Neural crest cell (in vitro differentiated cells): ENCODE measurements around the gene HLF. TPM values are rescaled to one million over a fixed set of nuclear protein-coding genes. Genes with fewer than 3 reads are reported as not detected.

Experiments
- DNase-seq: peaks from one replicate; pipeline ENCODE4 v3.0.0; 2021; ENCODE audit warnings: low read depth, mixed read lengths, low spot score
- H3K27ac Mint-ChIP-seq: one replicate; pipeline ENCODE4 v1.8.0; 2021; ENCODE audit warnings: mild to moderate bottlenecking, mixed read lengths; ENCODE audit not compliant: unreplicated experiment
- H3K27me3 Mint-ChIP-seq: 2 replicates; pipeline ENCODE4 v1.8.0; 2021; ENCODE audit warnings: low read depth, mild to moderate bottlenecking, mixed read lengths
- H3K36me3 Mint-ChIP-seq: 2 replicates; pipeline ENCODE4 v1.8.0; 2021; ENCODE audit warnings: low read depth, mild to moderate bottlenecking, mixed read lengths
- H3K4me1 Mint-ChIP-seq: 2 replicates; pipeline ENCODE4 v1.8.0; 2021; ENCODE audit warnings: mixed read lengths
- H3K4me3 Mint-ChIP-seq: one replicate; pipeline ENCODE4 v1.8.0; 2021; ENCODE audit warnings: mild to moderate bottlenecking, mixed read lengths
- H3K9me3 Mint-ChIP-seq: 2 replicates; pipeline ENCODE4 v1.8.0; 2021; ENCODE audit warnings: mixed read lengths
- total RNA-seq: library from RNA; stranded (reverse); gene quantifications from 2 replicates; pipeline ENCODE4 v1.2.1, GENCODE V29; 2021
- TF ChIP-seq, protein P1 (sequence below): fragments of 200-600 bp; sonication (generic); conservative IDR thresholded peaks from 2 replicates; pipeline ENCODE4 v1.5.0; 2021; ENCODE audit warnings: antibody characterized with exemption, mild to moderate bottlenecking

HLF gene
- total RNA-seq, 1 donor from 2014 or later, result not detected

DNA sequence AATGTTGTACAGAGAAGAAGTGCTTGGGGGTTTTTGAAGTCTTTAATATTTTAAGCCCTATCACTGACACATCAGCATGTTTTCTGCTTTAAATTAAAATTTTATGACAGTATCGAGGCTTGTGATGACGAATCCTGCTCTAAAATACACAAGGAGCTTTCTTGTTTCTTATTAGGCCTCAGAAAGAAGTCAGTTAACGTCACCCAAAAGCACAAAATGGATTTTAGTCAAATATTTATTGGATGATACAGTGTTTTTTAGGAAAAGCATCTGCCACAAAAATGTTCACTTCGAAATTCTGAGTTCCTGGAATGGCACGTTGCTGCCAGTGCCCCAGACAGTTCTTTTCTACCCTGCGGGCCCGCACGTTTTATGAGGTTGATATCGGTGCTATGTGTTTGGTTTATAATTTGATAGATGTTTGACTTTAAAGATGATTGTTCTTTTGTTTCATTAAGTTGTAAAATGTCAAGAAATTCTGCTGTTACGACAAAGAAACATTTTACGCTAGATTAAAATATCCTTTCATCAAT is 57.8 kb downstream of the HLF start:
- TF ChIP-seq, protein P1, sequence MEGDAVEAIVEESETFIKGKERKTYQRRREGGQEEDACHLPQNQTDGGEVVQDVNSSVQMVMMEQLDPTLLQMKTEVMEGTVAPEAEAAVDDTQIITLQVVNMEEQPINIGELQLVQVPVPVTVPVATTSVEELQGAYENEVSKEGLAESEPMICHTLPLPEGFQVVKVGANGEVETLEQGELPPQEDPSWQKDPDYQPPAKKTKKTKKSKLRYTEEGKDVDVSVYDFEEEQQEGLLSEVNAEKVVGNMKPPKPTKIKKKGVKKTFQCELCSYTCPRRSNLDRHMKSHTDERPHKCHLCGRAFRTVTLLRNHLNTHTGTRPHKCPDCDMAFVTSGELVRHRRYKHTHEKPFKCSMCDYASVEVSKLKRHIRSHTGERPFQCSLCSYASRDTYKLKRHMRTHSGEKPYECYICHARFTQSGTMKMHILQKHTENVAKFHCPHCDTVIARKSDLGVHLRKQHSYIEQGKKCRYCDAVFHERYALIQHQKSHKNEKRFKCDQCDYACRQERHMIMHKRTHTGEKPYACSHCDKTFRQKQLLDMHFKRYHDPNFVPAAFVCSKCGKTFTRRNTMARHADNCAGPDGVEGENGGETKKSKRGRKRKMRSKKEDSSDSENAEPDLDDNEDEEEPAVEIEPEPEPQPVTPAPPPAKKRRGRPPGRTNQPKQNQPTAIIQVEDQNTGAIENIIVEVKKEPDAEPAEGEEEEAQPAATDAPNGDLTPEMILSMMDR, result no peak
- Mint-ChIP-seq H3K36me3 (no peaks in the 10 kb centered on the region), H3K4me3 (no peak overlapping the region), H3K27me3 (no peaks in the 10 kb centered on the region), H3K27ac (no peak overlapping the region), H3K4me1 (no peaks in the 10 kb centered on the region), H3K9me3 (no peaks in the 10 kb centered on the region)
- no peak for DNase-seq

DNA sequence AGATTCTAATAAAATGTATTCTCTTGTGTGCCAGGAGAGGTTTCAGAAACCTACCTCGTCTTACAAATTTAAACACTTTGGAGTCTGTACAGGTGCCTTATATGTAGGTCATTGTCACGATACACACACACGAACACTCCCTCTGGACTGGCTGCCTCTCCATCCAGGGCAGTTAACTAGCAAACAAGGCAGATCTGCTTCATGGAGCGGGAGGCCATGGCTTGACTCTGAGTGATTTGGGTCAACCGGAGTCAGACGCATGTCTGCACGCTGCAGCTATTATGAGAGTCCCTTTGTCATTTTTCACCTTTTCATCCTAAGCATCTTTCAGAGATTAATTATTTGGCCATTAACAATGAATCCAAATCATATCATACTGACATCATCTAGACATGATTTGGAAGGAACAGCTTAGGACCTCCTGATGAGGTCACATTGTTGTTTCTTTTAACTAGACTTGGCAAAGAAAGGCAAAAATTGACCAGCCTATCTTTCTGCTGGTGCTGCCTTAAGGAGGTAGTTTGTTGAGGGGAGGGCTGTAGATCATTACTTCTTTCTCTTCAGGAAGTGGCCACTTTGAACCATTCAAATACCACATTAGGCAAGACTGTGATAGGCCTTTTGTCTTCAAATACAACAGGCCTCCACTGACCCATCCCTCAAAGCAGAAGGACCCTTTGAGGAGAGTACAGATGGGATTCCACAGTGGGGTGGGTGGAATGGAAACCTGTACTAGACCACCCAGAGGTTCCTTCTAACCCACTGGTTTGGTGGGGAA is 58.9 kb downstream of the HLF start:
- Mint-ChIP-seq H3K27ac (no peak overlapping the region), H3K36me3 (no peaks in the 10 kb centered on the region), H3K27me3 (no peaks in the 10 kb centered on the region), H3K4me1 (no peaks in the 10 kb centered on the region), H3K4me3 (no peak overlapping the region), H3K9me3 (no peaks in the 10 kb centered on the region)
- no peak for DNase-seq
- TF ChIP-seq, protein P1, result no peak

DNA sequence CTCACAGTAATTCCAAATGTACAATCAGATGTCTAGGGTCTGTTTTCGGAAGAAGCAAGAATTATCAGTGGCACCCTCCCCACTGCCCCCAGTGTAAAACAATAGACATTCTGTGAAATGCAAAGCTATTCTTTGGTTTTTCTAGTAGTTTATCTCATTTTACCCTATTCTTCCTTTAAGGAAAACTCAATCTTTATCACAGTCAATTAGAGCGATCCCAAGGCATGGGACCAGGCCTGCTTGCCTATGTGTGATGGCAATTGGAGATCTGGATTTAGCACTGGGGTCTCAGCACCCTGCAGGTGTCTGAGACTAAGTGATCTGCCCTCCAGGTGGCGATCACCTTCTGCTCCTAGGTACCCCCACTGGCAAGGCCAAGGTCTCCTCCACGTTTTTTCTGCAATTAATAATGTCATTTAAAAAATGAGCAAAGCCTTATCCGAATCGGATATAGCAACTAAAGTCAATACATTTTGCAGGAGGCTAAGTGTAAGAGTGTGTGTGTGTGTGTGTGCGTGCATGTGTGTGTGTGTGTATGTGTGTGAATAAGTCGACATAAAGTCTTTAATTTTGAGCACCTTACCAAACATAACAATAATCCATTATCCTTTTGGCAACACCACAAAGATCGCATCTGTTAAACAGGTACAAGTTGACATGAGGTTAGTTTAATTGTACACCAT is 59.7 kb downstream of the HLF start:
- Mint-ChIP-seq H3K36me3 (no peaks in the 10 kb centered on the region), H3K9me3 (no peaks in the 10 kb centered on the region), H3K4me1 (no peaks in the 10 kb centered on the region), H3K4me3 (no peak overlapping the region), H3K27ac (no peak overlapping the region), H3K27me3 (no peaks in the 10 kb centered on the region)
- TF ChIP-seq, protein P1, result no peak
- DNase-seq, result no peak

DNA sequence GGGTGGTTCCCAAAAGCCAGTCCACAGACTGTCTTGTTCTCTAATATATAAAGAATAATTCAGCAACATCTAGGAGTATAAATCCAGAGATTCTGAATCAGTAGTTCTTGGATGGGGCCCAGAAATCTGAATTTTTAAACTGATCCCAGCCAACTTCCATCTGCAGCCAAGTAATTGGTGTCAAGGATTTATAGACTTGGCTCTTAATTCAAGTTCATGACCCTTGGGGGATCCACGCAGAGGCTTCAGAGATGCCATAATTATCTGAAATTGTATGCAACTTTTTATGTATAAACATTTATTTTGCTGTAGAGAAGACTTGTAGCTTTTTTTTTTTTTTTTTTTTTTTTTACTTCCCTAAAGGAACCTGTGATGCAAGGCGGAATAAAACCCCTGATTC is 60.6 kb downstream of the HLF start:
- TF ChIP-seq, protein P1, result no peak
- H3K27me3 Mint-ChIP-seq, result no peaks in the 10 kb centered on the region
- DNase-seq, result no peak
- H3K27ac Mint-ChIP-seq, result no peak overlapping the region
- H3K9me3 Mint-ChIP-seq, result no peaks in the 10 kb centered on the region
- no peaks in the 10 kb centered on the region for H3K4me1 Mint-ChIP-seq
- H3K36me3 Mint-ChIP-seq, result no peaks in the 10 kb centered on the region
- no peak overlapping the region for H3K4me3 Mint-ChIP-seq

DNA sequence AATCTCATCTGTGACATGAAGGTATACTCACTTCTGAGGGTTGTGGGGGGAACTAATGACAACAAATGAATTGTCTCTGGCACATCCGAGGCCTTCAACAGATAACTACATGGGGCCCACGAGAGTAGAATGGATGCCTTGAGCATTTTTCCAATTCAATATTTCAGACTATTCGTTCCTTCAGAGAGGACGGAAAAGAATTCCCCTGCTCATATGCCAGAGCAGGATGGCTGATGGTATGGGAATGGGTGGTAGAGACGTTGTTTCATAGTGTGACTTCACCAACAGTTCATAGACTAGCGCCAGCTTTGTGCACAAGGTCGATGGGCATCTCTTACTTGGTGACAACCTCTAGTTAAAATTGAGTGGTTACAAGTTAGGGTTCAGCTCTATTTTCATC is 61.3 kb downstream of the HLF start:
- Mint-ChIP-seq H3K4me1 (no peaks in the 10 kb centered on the region), H3K27ac (no peak overlapping the region), H3K9me3 (no peaks in the 10 kb centered on the region), H3K27me3 (no peaks in the 10 kb centered on the region), H3K4me3 (no peak overlapping the region), H3K36me3 (no peaks in the 10 kb centered on the region)
- TF ChIP-seq, protein P1, result no peak
- no peak for DNase-seq
